GM12878 (cell line): ENCODE results near the gene PLPP1. TPM values are rescaled to one million over a fixed set of nuclear protein-coding genes. Genes with fewer than 3 reads are reported as not detected.

ENCODE experiments used
- ATAC-seq: fragments of 200-7000 bp; cut with Tn5 transposase; 3 replicates; pipeline ENCODE4 v1.9.1; 2020; ENCODE audit warnings: mild to moderate bottlenecking, moderate library complexity
- BruUV-seq: library from RNA; stranded (reverse); fragments of 400-500 nt; replicated peaks from 2 replicates; lab custom pipeline; 2021; lab: Mats Ljungman, UMichigan
- CTCF ChIA-PET: fragments of 300-600 bp; sonication (Branson Sonifier 250); formaldehyde crosslinking; extraction: SDS; loops from one replicate; lab custom pipeline; 2021; ENCODE audit warnings: inconsistent platforms; lab: Yijun Ruan, JAX
- POLR2A ChIA-PET: fragments of 350-600 bp; formaldehyde crosslinking; extraction: SDS; loops from one replicate; lab custom pipeline; 2021; ENCODE audit warnings: inconsistent platforms; lab: Charles Lee
- RAD21 ChIA-PET: fragments of 300-600 bp; sonication (Branson Sonifier 250); formaldehyde crosslinking; loops from one replicate; lab custom pipeline; 2023; ENCODE audit warnings: antibody characterized with exemption; ENCODE audit not compliant: unreplicated experiment; lab: Charles Lee
- SMC1A ChIA-PET: fragments of 300-600 bp; sonication (Branson Sonifier 250); formaldehyde crosslinking; loops from one replicate; lab custom pipeline; 2023; ENCODE audit not compliant: unreplicated experiment, uncharacterized antibody; lab: Charles Lee
- DNase-seq: peaks from one replicate; pipeline ENCODE4 v3.0.0-alpha.2; 2011; ENCODE audit warnings: low read depth, low spot score
- FAIRE-seq: peaks from 3 replicates; lab custom pipeline; 2011; peaks lifted over from hg19 to GRCh38; lab: Jason Lieb, UNC
- H2AFZ ChIP-seq: 2 replicates; pipeline ENCODE4 v1.6.0; 2011; ENCODE audit warnings: low read depth, low read length, control low read depth; ENCODE audit not compliant: control insufficient read depth
- H3K27ac ChIP-seq: 2 replicates; pipeline ENCODE4 v1.5.1; 2011; ENCODE audit warnings: control low read depth; ENCODE audit not compliant: control insufficient read depth, insufficient read depth
- H3K27me3 ChIP-seq, 2 experiments: replicated peaks in 1 of 2; 2 replicates each; pipeline versions ENCODE4 v1.6.0 to v1.6.1; 2011; ENCODE audit warnings: low read length in 1 of 2; ENCODE audit not compliant: control insufficient read depth in 2 of 2, insufficient read depth in 2 of 2
- H3K36me3 ChIP-seq, 2 experiments: 2 replicates each; pipeline ENCODE4 v1.5.1; 2011; ENCODE audit warnings: low read length in 1 of 2; ENCODE audit not compliant: control insufficient read depth in 2 of 2, insufficient read depth in 2 of 2
- H3K4me1 ChIP-seq: 2 replicates; pipeline ENCODE4 v1.6.1; 2011; ENCODE audit warnings: mild to moderate bottlenecking, low read length, moderate library complexity, mixed read lengths; ENCODE audit not compliant: control insufficient read depth, insufficient read depth
- H3K4me2 ChIP-seq: 2 replicates; pipeline ENCODE4 v1.6.0; 2011; ENCODE audit warnings: control low read depth; ENCODE audit not compliant: control insufficient read depth, insufficient read depth
- H3K4me3 ChIP-seq: fragments of 200-600 bp; sonication (generic); 2 replicates; pipeline ENCODE4 v1.5.1; 2016
- H3K79me2 ChIP-seq: 2 replicates; pipeline ENCODE4 v1.6.0; 2011; ENCODE audit warnings: low read length; ENCODE audit not compliant: control insufficient read depth, insufficient read depth
- H3K9ac ChIP-seq: 2 replicates; pipeline ENCODE4 v1.8.0; 2011; ENCODE audit warnings: low read length, control low read depth, mixed read lengths; ENCODE audit not compliant: control insufficient read depth, insufficient read depth
- H3K9me3 ChIP-seq: replicated peaks from 3 replicates; pipeline ENCODE4 v1.5.1; 2011; ENCODE audit warnings: mild to moderate bottlenecking, low read length; ENCODE audit not compliant: control insufficient read depth, insufficient read depth
- H4K20me1 ChIP-seq: 2 replicates; pipeline ENCODE4 v1.6.0; 2011; ENCODE audit not compliant: control insufficient read depth, insufficient read depth
- FOXK2 ChIP-seq: fragments of 450-650 bp; IDR thresholded peaks from 2 replicates; pipeline ENCODE4 v1.6.1; 2017; ENCODE audit warnings: mild to moderate bottlenecking, moderate library complexity
- HDGF ChIP-seq: fragments of 450-650 bp; IDR thresholded peaks from 2 replicates; pipeline ENCODE4 v1.6.1; 2016; ENCODE audit warnings: antibody characterized with exemption
- IRF4 ChIP-seq: IDR thresholded peaks from 2 replicates; pipeline ENCODE4 v1.6.1; 2011; ENCODE audit warnings: low read depth, low read length
- MTA3 ChIP-seq: IDR thresholded peaks from 2 replicates; pipeline ENCODE4 v1.6.1; 2012; ENCODE audit warnings: low read length, inconsistent platforms, borderline replicate concordance
- POU2F2 ChIP-seq: IDR thresholded peaks from 3 replicates; pipeline ENCODE4 v1.6.1; 2011; ENCODE audit warnings: low read depth, mild to moderate bottlenecking, low read length, borderline replicate concordance
- RB1 ChIP-seq: fragments of 450-650 bp; formaldehyde crosslinking; IDR thresholded peaks from 2 replicates; pipeline ENCODE4 v1.6.1; 2017; ENCODE audit warnings: mild to moderate bottlenecking, borderline replicate concordance
- SIN3A ChIP-seq: IDR thresholded peaks from 2 replicates; pipeline ENCODE4 v1.6.1; 2012; ENCODE audit warnings: low read depth, low read length, improper control_type of control experiment
- SMARCA5 ChIP-seq: fragments of 450-650 bp; IDR thresholded peaks from 2 replicates; pipeline ENCODE4 v1.6.1; 2017; ENCODE audit warnings: mild to moderate bottlenecking
- SREBF2 ChIP-seq: IDR thresholded peaks from 2 replicates; pipeline ENCODE4 v1.6.1; 2012; ENCODE audit warnings: mild to moderate bottlenecking, low read length
- STAT3 ChIP-seq: IDR thresholded peaks from 2 replicates; pipeline ENCODE4 v1.6.1; 2011; ENCODE audit warnings: low read depth, low read length, improper control_type of control experiment
- TARDBP ChIP-seq: IDR thresholded peaks from 2 replicates; pipeline ENCODE4 v1.6.1; 2016; ENCODE audit warnings: borderline replicate concordance
- WGBS: methylation state at CpG from one replicate; pipeline ENCODE4 v1.1.6; 2016; ENCODE audit warnings: low lambda C conversion rate; ENCODE audit not compliant: insufficient replicate concordance, insufficient coverage; ENCODE audit errors: missing lambda C conversion rate; 5-methylcytosine and 5-hydroxymethylcytosine counted together
- in situ Hi-C: fragments of 300-500 bp; cut with MboI; formaldehyde crosslinking; loops from 9 replicates; pipeline ENCODE4 v1.14.3; 2018; ENCODE audit warnings: mixed read lengths
- intact Hi-C: fragments of 100-400 bp; cut with micrococcal nuclease; formaldehyde crosslinking; loops from one replicate; pipeline ENCODE4 v1.14.2; 2022; ENCODE audit not compliant: unreplicated experiment
- polyA plus RNA-seq, 11 experiments: library from polyadenylated mRNA; depleted of rRNA in 4 of 11; unstranded in 6 of 11; stranded (reverse) in 5 of 11; fragments of >200 nt; fragmentation: Nextera tagmentation in 4 of 11; fragmentation: Illumina TruSeq in 1 of 11; extraction: Ambion mirVana in 4 of 11; extraction: Trizol in 1 of 11; gene quantifications; 1 replicate in 1 of 11; 2 replicates in 10 of 11; pipeline versions ENCODE4 v1.2.1 to v1.2.3, GENCODE V29; 2011 to 2016; ENCODE audit warnings: inconsistent platforms in 2 of 11, missing spikeins in 2 of 11, low read depth in 1 of 11
- total RNA-seq, 4 experiments: library from RNA; depleted of rRNA in 3 of 4; stranded (reverse); fragments of >200 nt in 3 of 4; fragmentation: Illumina TruSeq in 1 of 4; extraction: Trizol in 1 of 4; gene quantifications; 2 replicates each; pipeline versions ENCODE4 v1.2.1 to v1.2.3, GENCODE V29; 2013 to 2021
- TF ChIP-seq, protein P1 (sequence below): fragments of 450-650 bp; IDR thresholded peaks from 2 replicates; pipeline ENCODE4 v1.6.1; 2016; ENCODE audit warnings: mild to moderate bottlenecking
- TF ChIP-seq, protein P2 (sequence below): fragments of 450-650 bp; IDR thresholded peaks from 2 replicates; pipeline ENCODE4 v1.6.1; 2016; ENCODE audit warnings: mild to moderate bottlenecking, moderate library complexity, borderline replicate concordance
- TF ChIP-seq, protein P3 (sequence below): fragments of 450-650 bp; IDR thresholded peaks from 2 replicates; pipeline ENCODE4 v1.6.1; 2017; ENCODE audit warnings: mild to moderate bottlenecking, moderate library complexity
- TF ChIP-seq, protein P4 (sequence below): IDR thresholded peaks from 2 replicates; pipeline ENCODE4 v1.6.1; 2012; ENCODE audit warnings: low read depth, low read length, improper control_type of control experiment

The PLPP1 gene
- total and polyA plus RNA-seq, 10 of the 15 experiments (the other 5 are each of a cell fraction or from before 2014, with no cell fraction given): 3.0 to 11.3 (median 8.1) TPM

DNA sequence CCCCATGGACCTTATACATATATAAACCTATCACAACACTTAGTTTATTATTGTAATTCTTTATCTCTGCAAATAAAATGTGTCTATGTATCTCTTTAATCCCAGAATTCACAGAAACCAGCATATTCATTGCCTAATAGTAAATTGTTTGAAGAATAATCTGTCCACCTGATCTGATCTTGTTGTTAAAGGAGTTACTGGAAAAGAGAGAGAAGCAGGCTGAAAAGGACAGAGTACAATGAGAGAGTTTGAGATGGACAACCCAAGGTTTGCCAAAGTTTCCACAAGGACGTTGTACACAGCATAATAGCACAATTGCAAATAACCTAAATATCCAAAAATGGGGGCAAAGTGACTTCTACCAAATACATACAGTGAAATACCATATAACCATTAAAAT is 23.8 kb downstream of the PLPP1 start:
- WGBS: 21% methylated on average over 1 of the region's 1 CpG
- H3K36me3 ChIP-seq: no peaks in the 10 kb centered on the region
- no peak overlapping the region for H3K9ac ChIP-seq
- ChIA-PET POLR2A (interaction anchor here (0.7 kb wide), 1 partner anchor 91 kb away, joined by 3 read pairs; no protein-coding TSS in a partner anchor), SMC1A (interaction anchor here (0.8 to 1.7 kb wide), 2 partner anchors 9 to 80 kb away, joined by 3 to 4 read pairs; no protein-coding TSS in a partner anchor), RAD21 (no interaction called here), CTCF (interaction anchor here (1.0 kb wide), 1 partner anchor 36 kb away, joined by 3 read pairs; no protein-coding TSS in a partner anchor)
- in situ Hi-C loops: no loop called here
- ATAC-seq (no peak), DNase-seq (no peak), FAIRE-seq (no peak)
- no peaks in the 10 kb centered on the region for H3K27me3 ChIP-seq
- H3K9me3 ChIP-seq: no peaks in the 10 kb centered on the region
- H4K20me1 ChIP-seq: no peaks in the 10 kb centered on the region
- BruUV-seq: no TSS peak
- intact Hi-C loops: no loop called here
- no peak overlapping the region for H3K4me3 ChIP-seq
- H2AFZ ChIP-seq: no peak overlapping the region
- H3K79me2 ChIP-seq: no peaks in the 10 kb centered on the region
- no peak overlapping the region for H3K4me2 ChIP-seq
- H3K4me1 ChIP-seq: no peaks in the 10 kb centered on the region
- H3K27ac ChIP-seq: no peak overlapping the region
- TF ChIP-seq, protein P1, sequence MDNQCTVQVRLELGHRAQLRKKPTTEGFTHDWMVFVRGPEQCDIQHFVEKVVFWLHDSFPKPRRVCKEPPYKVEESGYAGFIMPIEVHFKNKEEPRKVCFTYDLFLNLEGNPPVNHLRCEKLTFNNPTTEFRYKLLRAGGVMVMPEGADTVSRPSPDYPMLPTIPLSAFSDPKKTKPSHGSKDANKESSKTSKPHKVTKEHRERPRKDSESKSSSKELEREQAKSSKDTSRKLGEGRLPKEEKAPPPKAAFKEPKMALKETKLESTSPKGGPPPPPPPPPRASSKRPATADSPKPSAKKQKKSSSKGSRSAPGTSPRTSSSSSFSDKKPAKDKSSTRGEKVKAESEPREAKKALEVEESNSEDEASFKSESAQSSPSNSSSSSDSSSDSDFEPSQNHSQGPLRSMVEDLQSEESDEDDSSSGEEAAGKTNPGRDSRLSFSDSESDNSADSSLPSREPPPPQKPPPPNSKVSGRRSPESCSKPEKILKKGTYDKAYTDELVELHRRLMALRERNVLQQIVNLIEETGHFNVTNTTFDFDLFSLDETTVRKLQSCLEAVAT: no peak
- TF ChIP-seq RB1 (no peak), SMARCA5 (no peak), SIN3A (no peak), HDGF (no peak), STAT3 (no peak), MTA3 (no peak), IRF4 (no peak), TARDBP (no peak), SREBF2 (no peak), FOXK2 (no peak), POU2F2 (no peak)
- TF ChIP-seq, protein P2, sequence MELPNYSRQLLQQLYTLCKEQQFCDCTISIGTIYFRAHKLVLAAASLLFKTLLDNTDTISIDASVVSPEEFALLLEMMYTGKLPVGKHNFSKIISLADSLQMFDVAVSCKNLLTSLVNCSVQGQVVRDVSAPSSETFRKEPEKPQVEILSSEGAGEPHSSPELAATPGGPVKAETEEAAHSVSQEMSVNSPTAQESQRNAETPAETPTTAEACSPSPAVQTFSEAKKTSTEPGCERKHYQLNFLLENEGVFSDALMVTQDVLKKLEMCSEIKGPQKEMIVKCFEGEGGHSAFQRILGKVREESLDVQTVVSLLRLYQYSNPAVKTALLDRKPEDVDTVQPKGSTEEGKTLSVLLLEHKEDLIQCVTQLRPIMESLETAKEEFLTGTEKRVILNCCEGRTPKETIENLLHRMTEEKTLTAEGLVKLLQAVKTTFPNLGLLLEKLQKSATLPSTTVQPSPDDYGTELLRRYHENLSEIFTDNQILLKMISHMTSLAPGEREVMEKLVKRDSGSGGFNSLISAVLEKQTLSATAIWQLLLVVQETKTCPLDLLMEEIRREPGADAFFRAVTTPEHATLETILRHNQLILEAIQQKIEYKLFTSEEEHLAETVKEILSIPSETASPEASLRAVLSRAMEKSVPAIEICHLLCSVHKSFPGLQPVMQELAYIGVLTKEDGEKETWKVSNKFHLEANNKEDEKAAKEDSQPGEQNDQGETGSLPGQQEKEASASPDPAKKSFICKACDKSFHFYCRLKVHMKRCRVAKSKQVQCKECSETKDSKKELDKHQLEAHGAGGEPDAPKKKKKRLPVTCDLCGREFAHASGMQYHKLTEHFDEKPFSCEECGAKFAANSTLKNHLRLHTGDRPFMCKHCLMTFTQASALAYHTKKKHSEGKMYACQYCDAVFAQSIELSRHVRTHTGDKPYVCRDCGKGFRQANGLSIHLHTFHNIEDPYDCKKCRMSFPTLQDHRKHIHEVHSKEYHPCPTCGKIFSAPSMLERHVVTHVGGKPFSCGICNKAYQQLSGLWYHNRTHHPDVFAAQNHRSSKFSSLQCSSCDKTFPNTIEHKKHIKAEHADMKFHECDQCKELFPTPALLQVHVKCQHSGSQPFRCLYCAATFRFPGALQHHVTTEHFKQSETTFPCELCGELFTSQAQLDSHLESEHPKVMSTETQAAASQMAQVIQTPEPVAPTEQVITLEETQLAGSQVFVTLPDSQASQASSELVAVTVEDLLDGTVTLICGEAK: no peak
- TF ChIP-seq, protein P3, sequence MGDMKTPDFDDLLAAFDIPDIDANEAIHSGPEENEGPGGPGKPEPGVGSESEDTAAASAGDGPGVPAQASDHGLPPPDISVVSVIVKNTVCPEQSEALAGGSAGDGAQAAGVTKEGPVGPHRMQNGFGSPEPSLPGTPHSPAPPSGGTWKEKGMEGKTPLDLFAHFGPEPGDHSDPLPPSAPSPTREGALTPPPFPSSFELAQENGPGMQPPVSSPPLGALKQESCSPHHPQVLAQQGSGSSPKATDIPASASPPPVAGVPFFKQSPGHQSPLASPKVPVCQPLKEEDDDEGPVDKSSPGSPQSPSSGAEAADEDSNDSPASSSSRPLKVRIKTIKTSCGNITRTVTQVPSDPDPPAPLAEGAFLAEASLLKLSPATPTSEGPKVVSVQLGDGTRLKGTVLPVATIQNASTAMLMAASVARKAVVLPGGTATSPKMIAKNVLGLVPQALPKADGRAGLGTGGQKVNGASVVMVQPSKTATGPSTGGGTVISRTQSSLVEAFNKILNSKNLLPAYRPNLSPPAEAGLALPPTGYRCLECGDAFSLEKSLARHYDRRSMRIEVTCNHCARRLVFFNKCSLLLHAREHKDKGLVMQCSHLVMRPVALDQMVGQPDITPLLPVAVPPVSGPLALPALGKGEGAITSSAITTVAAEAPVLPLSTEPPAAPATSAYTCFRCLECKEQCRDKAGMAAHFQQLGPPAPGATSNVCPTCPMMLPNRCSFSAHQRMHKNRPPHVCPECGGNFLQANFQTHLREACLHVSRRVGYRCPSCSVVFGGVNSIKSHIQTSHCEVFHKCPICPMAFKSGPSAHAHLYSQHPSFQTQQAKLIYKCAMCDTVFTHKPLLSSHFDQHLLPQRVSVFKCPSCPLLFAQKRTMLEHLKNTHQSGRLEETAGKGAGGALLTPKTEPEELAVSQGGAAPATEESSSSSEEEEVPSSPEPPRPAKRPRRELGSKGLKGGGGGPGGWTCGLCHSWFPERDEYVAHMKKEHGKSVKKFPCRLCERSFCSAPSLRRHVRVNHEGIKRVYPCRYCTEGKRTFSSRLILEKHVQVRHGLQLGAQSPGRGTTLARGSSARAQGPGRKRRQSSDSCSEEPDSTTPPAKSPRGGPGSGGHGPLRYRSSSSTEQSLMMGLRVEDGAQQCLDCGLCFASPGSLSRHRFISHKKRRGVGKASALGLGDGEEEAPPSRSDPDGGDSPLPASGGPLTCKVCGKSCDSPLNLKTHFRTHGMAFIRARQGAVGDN: no peak
- TF ChIP-seq, protein P4, sequence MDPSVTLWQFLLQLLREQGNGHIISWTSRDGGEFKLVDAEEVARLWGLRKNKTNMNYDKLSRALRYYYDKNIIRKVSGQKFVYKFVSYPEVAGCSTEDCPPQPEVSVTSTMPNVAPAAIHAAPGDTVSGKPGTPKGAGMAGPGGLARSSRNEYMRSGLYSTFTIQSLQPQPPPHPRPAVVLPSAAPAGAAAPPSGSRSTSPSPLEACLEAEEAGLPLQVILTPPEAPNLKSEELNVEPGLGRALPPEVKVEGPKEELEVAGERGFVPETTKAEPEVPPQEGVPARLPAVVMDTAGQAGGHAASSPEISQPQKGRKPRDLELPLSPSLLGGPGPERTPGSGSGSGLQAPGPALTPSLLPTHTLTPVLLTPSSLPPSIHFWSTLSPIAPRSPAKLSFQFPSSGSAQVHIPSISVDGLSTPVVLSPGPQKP: no peak
